Stimulated activated CD4-positive, alpha-beta T cell treated with anti-CD3 and anti-CD28 coated beads, Interleukin-2, amount 100 ng/mL, for 48 hours (primary cell): Measurements from ENCODE around the gene HECTD1.
"Not testable (repeated sequence)": the region's sequence is repeated elsewhere in the genome, so short reads cannot be mapped to it uniquely, and the experiment has no call there.

Source experiments
- DNase-seq, 2 donors: peaks; one replicate each; pipeline ENCODE4 v3.0.0-alpha.2; 2020

HECTD1 gene

DNA sequence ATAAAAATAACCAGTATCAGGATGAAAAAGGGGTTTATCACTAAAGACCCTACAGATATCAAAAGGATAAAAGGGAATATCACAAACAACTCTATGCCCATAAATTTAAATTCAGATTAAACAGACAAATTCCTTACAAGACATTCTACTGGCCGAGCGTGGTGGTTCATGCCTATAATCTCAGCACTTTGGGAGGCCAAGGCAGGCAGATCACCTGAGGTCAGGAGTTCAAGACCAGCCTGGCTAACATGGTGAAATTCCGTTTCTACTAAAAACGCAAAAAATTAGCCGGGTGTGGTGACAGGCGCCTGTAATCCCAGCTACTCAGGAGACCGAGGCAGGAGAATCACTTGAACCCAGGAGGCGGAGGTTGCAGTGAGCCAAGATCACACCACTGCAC, 15.0 kb downstream of the HECTD1 start:
- not testable (repeated sequence) for DNase-seq

DNA sequence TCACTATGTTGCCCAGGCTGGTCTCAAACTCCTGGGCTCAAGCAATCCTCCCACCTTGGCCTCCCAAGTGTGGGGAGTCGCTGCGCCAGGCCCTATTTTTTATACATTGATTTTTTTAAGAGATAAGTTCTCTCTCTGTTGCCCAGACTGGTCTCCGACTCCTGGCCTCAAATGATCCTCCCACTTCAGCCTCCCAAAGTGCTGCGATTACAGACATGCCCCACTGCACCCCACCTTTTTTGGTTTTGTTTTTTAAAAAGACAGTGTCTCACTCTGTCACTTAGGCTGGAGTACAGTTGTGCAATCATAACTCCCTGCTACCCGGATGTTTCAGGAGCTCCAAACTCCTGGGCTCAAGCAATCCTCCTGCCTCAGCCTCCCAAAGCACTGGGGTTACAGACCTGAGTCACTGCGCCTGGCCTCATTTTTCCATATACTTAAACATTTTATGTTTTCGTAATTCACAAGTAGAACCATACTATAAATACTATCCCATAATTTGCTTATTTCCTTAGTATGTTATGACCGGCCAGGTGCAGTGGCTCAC, 16.8 kb downstream of the HECTD1 start:
- DNase-seq = no peak

DNA sequence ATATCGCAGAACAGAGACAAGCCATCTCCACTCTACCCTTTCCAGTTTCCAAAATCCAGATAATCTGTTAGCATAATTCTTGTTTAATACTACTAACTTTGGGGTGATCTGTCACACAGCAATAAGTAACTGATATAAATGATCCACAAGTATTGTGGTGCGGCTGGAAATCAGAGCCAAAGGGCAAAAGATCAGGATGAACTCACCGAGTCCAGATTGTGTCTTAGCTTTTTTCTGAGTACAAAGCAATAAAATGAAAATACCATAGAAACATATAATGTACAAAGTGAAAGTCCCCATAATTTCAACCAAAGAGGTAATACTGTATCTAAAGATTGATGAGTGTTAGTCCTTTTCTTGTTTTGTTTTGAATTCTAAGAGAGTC, 17.4 kb downstream of the HECTD1 start:
- no peak for DNase-seq

DNA sequence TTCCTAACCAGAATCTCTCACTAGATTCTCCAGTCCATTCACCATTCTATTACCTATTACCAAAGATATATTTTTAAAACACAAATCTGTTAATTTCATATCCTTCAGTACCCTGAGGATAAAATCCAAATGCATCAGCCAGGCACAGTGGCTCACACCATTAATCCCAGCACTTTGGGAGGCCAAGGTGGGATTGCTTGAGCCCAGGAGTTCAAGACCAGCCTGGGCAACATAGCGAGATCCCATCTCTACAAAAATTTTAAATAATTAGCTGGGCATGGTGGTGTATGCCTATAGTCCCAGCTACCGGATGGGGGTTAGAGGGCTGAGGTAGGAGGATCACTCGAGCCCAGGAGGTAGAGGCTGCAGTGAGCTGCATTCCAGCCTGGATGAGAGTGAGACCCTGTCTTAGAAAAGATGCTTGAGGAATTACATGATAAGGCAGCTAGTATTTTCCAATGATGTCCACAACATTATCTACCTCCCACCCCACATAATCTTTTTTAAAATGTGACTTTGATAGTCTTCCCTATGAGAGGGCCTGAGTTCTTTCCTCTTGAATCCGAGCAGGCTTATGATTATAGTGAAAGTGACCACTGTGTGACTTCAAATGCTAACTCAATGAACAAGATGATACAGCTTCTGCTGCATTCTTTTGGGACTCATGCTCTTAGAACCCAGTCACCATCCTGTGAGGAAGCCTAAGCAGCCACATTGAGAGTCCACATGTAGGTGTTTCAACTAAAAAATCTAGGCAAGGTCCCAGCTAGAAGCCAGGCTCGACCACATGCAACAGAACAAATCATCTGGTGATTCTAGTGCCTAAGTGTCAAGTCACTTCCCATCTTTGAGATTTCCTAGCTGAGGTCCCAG, 18.0 kb downstream of the HECTD1 start:
- no peak for DNase-seq

DNA sequence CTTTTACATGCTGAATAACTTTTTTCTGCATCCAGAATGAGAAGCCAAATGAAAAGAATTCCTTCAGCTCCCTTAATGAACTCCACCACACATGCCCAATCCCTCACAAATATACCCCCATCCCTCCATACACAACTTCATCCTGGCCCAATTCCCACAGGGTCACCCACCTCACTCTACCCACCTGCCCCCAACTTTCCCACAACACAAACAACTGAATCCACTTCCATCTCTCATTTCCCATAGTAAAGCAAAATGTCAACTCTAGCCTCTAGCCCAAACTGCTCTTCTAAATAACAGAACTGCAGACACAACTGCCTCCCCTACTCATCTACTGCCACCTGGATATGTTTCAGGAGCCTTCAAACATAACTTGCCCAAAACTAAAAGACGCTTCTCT, 18.8 kb downstream of the HECTD1 start:
- no peak for DNase-seq

DNA sequence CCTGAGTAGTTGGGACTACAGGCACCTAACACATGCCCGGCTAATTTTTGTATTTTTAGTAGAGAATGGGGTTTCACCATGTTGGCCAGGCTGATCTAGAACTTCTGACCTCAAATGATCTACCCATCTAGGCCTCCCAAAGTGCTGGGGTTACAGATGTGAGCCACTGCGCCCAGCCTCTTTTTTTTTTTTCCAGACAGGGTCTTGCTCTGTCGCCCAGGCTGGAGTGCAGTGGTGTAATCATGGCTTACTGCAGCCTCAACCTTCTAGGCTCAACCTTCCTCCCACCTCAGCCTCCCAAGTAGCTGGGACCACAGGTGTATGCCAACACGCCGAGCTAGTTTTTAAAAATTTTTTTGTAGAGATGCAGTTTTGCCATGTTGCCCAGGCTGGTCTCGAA, 25.6 kb downstream of the HECTD1 start:
- not testable (repeated sequence) for DNase-seq

DNA sequence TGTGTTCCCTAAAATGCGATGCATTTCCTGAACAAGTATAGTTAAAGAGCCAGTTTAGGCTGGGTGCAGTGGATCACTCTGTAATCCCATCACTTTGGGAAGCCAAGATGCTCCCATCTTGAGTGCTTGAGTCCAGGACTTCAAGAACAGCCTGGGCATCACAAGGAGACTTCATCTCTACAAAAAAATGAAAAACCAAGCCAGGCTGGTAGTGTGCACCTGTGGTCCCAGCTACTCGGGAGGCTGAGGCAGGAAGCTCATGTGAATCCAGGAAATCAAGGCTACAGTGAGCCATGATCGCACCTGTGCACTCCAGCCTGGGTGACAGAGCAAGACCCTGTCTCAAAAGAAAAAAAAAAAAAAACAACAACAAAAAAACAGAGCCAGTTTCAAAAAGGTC, 26.3 kb downstream of the HECTD1 start:
- no peak for DNase-seq

DNA sequence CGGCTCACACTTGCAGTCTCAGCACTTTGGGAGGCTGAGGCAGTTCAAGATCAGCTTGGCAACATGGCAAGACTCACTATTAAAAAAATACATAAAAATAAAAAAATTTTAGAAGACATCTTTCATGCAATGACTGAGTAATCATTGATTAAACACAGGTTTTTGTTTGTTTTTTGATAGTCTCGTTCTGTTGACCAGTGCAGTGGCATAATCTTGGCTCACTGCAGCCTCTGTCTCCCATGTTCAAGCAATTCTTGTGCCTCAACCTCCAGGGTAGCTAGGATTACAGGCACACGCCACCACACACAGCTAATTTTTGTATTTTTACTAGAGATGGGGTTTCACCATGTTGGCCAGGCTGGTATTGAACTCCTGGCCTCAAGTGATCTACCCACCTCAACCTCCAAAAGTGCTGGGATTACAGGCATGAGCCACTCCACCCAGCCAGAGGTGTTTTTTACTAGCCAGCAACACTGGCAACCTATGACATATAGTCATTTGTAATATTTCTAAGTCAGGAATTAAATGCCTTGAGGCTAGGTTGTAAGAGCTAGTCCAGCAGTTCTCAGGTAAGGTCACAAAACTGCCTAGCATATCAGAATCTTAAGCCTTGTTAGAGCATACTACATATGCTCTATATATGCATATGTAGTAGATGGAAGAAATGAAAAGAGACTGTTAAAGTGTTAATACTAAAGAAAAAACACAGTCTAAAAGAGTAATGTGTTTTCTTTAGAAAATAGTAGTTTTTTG, 27.1 kb downstream of the HECTD1 start:
- no peak for DNase-seq

DNA sequence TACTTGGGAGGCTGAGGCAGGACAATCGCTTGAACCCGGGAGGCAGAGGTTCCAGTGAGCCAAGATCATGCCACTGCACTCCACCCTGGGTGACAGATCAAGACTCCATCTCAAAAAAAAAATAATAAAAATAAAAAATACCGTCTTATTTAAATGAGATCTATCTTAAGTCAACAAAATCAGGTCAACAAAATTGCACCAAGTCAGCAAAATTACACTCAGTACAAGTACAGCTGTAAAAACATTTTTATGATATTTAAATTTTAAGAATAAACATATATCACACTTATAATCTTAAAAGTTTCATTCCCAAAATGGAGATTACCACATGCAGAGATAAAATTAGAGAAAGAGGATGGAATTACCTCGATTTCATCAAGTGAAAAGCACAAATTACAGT, 33.2 kb downstream of the HECTD1 start:
- DNase-seq = no peak

DNA sequence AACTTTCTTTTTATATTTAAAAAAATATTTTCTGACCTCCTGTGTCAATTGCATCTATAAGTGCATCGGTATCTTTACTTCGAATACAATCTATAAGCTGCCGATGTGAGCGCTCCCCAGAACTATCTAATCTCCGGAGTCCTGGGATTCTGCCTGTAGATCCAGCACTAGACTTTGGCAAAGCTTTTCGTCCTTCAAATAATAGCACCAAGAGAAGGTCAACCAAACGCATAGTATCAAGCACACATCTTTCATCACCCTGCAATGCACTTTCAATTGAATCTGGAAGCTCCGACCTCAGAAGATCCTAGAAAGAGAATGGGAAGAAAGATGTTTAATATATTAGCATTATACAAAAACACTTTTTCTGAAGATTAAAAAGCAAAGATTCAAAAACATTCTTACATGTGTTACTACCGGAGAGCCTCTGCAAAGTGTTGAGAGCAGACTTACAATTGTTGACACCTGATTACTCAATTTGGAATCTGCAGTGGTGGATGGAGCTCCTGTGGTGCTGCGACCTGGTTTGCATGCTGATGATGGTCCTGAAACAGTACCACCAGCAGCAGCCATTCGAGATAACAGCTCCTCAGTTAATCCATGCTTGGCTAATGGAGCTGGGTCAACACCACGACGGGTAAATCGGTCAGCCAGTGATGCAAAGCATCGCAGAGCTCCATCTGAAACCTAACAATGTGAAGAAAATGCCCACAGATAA, 34.3 kb downstream of the HECTD1 start:
- no peak for DNase-seq

DNA sequence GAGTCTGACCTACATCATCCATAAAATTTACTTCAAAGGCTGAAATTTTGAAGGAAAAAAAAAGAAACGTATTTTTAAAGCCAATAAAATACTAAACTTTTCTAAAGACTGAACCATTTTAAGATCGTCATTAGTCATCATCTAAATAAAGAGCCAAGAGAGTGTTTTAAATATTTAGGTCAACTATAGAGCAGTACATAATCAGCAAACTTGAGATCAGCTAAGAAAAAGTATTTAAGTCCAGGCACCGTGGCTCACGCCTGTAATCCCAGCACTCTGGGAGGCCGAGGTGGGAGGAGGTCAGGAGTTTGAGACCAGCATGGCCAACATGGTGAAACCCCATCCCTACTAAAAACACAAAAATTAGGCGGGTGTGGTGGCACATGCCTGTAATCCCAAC, 35.5 kb downstream of the HECTD1 start:
- DNase-seq = no peak

DNA sequence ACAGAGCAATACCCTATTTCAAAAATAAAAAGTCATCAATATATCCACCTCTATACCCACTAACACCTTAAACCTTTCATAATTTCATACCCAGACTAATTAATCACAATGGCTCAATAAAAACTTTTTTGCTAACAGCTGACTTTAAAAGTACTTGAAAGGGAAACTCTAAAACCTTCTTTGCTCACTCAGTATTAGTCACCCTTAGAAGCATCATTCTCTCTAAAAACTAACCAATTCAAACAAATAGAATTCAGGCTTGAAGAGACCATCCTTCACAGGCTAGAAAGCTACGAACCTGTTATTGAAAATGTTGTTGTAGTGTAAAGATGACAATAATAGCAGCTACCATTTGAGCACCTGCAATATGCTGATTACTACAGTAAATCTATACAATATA, 37.2 kb downstream of the HECTD1 start:
- no peak for DNase-seq

DNA sequence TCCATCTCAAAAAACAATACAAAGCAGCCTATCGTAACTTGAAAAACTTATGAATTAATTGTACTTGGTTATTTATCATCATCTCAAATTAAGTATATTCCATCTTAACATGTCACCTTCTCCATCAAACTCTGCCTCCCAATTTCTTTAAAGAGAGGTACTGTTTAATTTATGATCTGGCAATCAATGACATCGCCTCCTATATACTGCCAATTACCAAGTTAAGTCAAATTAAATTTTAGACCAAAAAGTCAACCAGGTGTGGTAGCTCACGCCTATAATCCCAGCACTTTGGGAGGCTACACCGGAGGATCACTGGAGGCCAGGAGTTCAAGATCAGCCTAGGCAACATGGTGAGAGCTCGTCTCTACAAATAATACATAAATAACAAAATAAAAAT, 37.7 kb downstream of the HECTD1 start:
- no peak for DNase-seq

DNA sequence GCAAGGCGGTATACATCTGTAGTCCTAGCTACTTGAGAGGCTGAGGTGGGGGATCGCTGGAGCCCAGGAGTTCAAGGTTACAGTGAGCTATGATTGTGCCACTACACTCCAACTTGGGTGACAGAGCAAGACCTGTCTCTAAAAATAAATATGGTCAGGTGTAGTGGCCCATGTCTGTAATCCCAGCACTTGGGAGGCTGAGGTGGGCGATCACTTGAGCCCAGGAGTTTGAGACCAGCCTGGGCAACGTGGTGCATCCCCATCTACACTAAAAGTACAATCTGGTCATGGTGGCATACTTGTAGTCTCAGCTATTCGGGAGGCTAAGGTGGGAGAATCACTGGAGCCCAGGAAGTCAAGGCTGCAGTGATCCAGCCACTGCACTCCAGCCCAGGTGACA, 40.6 kb downstream of the HECTD1 start:
- DNase-seq = no peak

DNA sequence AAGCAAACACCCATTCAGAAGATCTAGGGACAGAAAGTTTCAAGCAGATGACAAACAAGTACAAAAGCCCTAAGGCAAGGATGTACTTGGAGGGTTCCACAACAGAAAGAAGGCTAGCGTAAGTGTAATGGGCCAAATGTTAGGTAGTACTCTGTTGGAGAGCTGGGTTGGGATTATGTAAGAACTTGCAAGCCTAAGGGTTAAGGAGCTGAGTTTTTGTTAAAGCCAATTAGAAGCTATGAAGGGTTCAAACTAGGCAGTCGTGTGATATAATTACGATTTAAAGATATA, 41.4 kb downstream of the HECTD1 start:
- DNase-seq = no peak

DNA sequence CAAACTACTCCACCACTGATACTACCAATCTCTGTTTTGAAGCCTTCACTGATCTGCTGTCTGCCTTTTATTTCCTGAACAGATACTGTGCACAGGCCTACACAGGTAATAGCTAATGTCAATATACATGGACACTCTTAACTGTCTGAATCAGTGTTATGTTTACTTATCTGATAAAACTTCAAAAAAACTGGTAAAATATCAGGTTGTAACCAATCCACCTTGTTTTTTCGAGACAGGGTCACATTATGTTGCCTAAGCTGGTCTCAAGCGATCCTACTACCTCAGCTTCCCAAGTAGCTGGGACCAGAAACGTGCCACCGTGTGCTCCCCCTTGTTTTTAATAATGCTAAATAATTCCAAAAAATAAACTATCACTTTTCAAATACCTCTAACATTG, 43.5 kb downstream of the HECTD1 start:
- DNase-seq = no peak

DNA sequence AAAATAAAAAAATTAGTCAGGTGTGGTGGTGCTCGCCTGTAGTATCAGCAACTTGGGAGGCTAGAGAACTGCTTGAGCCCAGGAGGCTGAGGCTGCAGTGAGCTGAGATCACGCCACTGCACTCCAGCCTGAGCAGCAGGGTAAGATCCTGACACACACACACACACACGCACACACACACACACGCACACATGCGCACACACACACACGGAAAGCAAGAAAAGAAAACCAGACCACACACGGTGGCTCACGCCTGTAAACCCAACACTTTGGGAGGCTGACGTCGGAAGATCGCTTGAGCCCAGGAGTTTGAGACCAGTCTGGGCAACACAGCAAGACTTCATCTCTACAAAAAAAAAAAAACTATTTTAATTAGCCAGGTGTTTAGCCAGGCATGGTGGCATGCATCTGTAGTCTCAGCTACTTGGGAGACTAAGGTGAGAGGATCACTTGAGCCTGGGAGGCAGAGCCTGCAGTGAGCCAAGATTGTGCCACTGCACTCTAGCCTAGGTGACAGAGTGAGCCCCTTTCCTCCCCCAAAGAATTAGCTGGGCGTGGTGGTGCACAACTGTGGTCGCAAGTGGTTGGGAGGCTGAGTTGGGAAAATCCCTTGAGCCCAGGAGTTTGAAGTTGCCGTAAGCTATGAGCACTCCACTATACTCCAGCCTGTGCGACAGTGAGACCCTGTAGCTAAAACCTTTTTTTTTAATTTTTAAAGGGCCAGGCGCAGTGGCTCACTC, 44.5 kb downstream of the HECTD1 start:
- DNase-seq = no peak

DNA sequence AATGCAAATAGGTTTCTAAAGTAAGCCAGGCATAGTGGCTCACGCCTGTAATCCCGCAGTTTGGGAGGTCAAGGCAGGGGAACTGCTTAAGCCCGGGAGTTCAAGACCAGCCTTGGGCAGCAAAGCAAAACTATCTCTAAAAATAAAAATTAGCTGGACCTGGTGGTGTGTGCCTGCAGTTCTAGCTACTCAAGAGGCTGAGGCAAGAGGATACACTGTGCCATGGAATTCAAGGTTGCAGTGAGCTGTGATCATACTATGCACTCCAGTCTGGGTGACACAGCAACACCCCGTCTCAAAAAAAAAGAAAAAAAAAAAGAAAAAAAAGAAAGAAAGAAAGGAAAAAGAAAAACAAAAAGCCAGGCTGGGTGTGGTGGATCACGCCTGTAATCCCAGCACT, 46.3 kb downstream of the HECTD1 start:
- DNase-seq = no peak

DNA sequence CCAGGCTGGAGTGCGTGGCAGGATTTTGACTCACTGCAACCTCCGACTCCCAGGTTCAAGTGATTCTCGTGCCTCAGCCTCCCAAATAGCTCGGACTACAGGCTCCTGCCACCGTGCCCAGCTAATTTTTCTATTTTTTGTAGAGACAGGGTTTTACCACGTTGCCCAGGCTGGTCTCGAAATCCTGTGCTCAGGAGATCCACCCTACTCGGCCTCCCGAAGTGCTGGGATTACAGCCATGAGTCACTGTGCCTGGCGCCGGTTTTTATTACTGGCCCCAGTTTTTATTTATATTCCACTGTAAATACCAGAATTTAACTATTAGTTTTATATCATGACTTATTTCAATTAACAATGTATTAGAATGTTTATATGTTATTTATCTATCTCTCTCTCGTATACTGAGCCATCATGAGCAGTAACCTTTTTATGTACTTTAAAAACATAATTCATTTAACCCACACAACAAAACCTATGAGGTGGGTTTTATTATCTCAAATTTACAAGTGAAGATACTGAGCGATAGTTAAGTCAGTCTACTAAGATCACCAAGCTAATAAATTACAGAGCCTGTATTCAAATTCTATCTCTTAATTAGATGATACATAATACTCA, 47.8 kb downstream of the HECTD1 start:
- DNase-seq = no peak

DNA sequence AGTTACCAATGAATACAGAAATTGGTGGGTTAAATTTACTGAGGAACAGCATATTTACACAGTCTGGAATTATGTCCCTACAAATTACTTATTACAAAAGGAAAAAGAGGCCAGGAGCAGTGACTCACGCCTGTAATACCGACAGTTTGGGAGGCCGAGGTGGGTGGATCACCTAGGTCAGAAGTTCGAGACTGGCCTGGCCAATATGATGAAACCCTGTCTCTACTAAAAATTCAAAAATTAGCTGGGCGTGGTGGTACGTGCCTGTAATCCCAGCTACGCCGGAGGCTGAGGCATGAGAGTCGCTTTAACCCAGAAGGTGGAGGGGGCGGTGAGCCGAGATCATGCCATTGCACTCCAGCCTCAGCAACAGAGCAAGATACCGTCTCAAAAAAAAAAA, 52.6 kb downstream of the HECTD1 start:
- no peak for DNase-seq

DNA sequence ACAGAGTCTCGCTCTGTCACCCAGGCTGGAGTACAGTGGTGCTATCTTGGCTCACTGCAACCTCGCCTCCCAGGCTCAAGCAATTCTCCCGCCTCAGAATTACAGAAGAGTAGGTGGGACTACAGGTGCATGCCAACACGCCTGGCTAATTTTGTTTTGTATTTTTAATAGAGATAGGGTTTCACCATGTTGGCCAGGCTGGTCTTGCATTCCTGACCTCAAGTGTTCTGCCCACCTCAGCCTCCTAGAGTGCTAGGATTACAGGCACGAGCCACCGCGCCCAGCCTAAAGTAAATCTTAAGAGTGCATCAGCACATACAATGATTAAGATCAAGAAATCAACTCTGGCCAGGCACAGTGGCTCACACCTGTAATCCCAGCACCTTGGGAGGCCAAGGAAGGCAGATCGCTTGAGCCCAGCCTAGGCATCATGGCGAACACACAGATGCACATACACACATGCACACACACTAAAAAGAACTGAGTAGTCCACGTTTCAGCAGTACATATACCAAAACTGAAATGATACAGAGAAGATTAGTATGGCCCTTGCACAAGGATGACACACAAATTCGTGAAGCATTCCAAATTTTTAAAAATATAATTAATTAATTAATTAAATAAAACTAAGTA, 65.0 kb downstream of the HECTD1 start:
- DNase-seq = no peak

DNA sequence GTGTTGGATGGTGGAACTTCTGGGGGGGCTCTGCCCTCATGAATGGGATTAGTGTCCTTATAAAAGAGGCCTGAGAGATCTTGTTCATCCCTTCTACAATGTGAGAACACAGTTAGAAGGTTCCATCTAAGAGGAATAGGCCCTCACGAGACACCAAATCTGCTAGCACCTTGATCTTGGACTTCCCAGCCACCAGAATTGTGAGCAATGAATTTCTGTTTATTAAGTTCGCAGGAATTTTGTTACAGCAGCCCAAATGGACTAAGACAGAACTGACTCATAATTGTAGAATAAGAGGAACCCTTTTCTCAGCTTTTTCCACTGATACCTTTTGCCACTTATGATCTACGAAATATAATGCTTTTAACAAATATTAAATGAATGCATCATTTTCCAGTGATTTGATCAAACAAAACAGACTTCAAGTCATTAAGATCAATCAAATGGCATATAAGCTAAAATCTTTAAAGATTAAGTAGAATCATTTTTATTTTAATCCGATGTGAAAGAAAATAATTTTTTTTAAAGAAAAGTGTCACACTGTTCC, 68.2 kb downstream of the HECTD1 start:
- no peak for DNase-seq
